Measurements from ENCODE around the gene MT1H. TPM values are rescaled to one million over a fixed set of nuclear protein-coding genes. Genes with fewer than 3 reads are reported as not detected.

MT1H gene
- total and polyA plus RNA-seq, 2 of the 13 experiments (the other 11 are each of a cell fraction or from before 2014, with no cell fraction given): 0.60 TPM; not detected in 1

GRCh38 chr16:56697456-56698155 lies 28.0 kb downstream of the MT1H start:
- Histone ChIP-seq H2AFZ (ENCODE audit: low read length) (no peak overlapping the region), H3K9me3 (ENCODE audit: low read length) (no peaks in the 10 kb centered on the region), H3K27ac (ENCODE audit: extremely low read length, insufficient read depth, low read length) (no peak overlapping the region), H4K20me1 (ENCODE audit: insufficient read depth, low read length) (no peaks in the 10 kb centered on the region), H3K27me3 (ENCODE audit: control insufficient read depth in 1 of 2, insufficient read depth in 2 of 2, low read length in 2 of 2) (0 out of 5 replicates have a peak, but pooled peaks cover 0 to 6% of the 10 kb centered on the region in 2 experiments), H3K9ac (ENCODE audit: insufficient read depth, low read depth, low read length) (no peak overlapping the region), H3K4me1 (ENCODE audit: insufficient read depth, low read length) (peaks cover 6% of the 10 kb centered on the region; the same call in 1 of the 2 replicates), H3K4me3 (replicated peaks in 1 of 3; ENCODE audit: insufficient read depth in 1 of 3, low read depth in 2 of 3, low read length in 3 of 3) (no peak overlapping the region), H3K79me2 (ENCODE audit: insufficient read depth, low read length) (no peaks in the 10 kb centered on the region), H3K4me2 (ENCODE audit: low read depth, low read length) (no peak overlapping the region), H3K36me3 (replicated peaks in 1 of 2; ENCODE audit: control insufficient read depth in 1 of 2, insufficient read depth in 2 of 2, low read length in 2 of 2) (no peaks in the 10 kb centered on the region)
- no peak for ATAC-seq
- no peak for FAIRE-seq
- DNase-seq (ENCODE audit: low spot score): no peak
- TF ChIP-seq ZNF264 (CRISPR knock-in tag; IDR thresholded peaks at IDR 0.05) (0 out of 2 replicates have a peak, but pooled peaks have one; percentile 25), EED (CRISPR knock-in tag; IDR thresholded peaks at IDR 0.05) (no peak)
- ChIA-PET CTCF (ENCODE audit: low intra/inter-chr PET ratio, low total read pairs) (no interaction called here), POLR2A (no interaction called here)
- in situ Hi-C loops (cut with HindIII; ENCODE audit: extremely low pct_ligation_motif_present, low pct_unique_long_range_greater_than_20kb): no loop called here
- BruUV-seq (replicated peaks): no TSS peak
- intact Hi-C loops (cut with micrococcal nuclease; ENCODE audit: unreplicated experiment): loop anchor here (5.0 kb wide), 1 partner anchor 590 kb away; no protein-coding TSS in a partner anchor
- 23% methylated on average over 4 of the region's 5 CpGs for WGBS (ENCODE audit: low lambda C conversion rate)

GRCh38 chr16:56700195-56700594 lies 30.6 kb downstream of the MT1H start:
- BruUV-seq (replicated peaks): no TSS peak
- DNase-seq (ENCODE audit: low spot score) (no peak), FAIRE-seq (no peak), ATAC-seq (no peak)
- POLR2A ChIA-PET: no interaction called here
- Histone ChIP-seq H3K27me3 (ENCODE audit: control insufficient read depth in 1 of 2, insufficient read depth in 2 of 2, low read length in 2 of 2) (peaks cover 0 to 12% of the 10 kb centered on the region in 2 experiments; a peak in 2 of 5 replicates), H4K20me1 (ENCODE audit: insufficient read depth, low read length) (no peaks in the 10 kb centered on the region), H3K9me3 (ENCODE audit: low read length) (no peaks in the 10 kb centered on the region), H3K4me3 (replicated peaks in 1 of 3; ENCODE audit: insufficient read depth in 1 of 3, low read depth in 2 of 3, low read length in 3 of 3) (no peak overlapping the region), H3K9ac (ENCODE audit: insufficient read depth, low read depth, low read length) (no peak overlapping the region), H3K4me2 (ENCODE audit: low read depth, low read length) (no peak overlapping the region), H3K79me2 (ENCODE audit: insufficient read depth, low read length) (no peaks in the 10 kb centered on the region), H2AFZ (ENCODE audit: low read length) (no peak overlapping the region), H3K36me3 (replicated peaks in 1 of 2; ENCODE audit: control insufficient read depth in 1 of 2, insufficient read depth in 2 of 2, low read length in 2 of 2) (no peaks in the 10 kb centered on the region), H3K27ac (ENCODE audit: extremely low read length, insufficient read depth, low read length) (no peak overlapping the region), H3K4me1 (ENCODE audit: insufficient read depth, low read length) (peaks cover 8% of the 10 kb centered on the region; the same call in 1 of the 2 replicates)
- CTCF ChIA-PET (ENCODE audit: low intra/inter-chr PET ratio, low total read pairs): interaction anchor here (1.4 to 2.3 kb wide), 2 partner anchors 186 to 1235 kb away, joined by 3 to 4 read pairs; no protein-coding TSS in a partner anchor
- 35% methylated on average over 1 of the region's 1 CpG for WGBS (ENCODE audit: low lambda C conversion rate)
- in situ Hi-C loops (cut with HindIII; ENCODE audit: extremely low pct_ligation_motif_present, low pct_unique_long_range_greater_than_20kb) (loop anchor here (5.0 to 10.0 kb wide), 3 partner anchors 98 to 185 kb away; no protein-coding TSS in a partner anchor), intact Hi-C loops (cut with micrococcal nuclease; ENCODE audit: unreplicated experiment) (loop anchor here (5.0 kb wide), 1 partner anchor 43 kb away; the partner anchor contains the start of gene MT1F)
- no peak for TF ChIP-seq MLLT10 (CRISPR knock-in tag; IDR thresholded peaks at IDR 0.05)
- TF ChIP-seq GATAD1 (CRISPR knock-in tag; IDR thresholded peaks at IDR 0.05): no peak
- TF ChIP-seq CEBPB (IDR thresholded peaks at IDR 0.05; ENCODE audit: borderline replicate concordance, low read depth, low read length): peak; percentile 51; the same call in 1 of the 2 replicates

Measured in HepG2 (cell line).